ENCODE measurements around the gene IGFALS. TPM values are rescaled to one million over a fixed set of nuclear protein-coding genes. Genes with fewer than 3 reads are reported as not detected.
"Not testable (repeated sequence)": the region's sequence is repeated elsewhere in the genome, so short reads cannot be mapped to it uniquely, and the experiment has no call there.

Gene IGFALS
- total RNA-seq, 2 donors from 2014 or later, result 0.10 TPM; not detected in 1

DNA sequence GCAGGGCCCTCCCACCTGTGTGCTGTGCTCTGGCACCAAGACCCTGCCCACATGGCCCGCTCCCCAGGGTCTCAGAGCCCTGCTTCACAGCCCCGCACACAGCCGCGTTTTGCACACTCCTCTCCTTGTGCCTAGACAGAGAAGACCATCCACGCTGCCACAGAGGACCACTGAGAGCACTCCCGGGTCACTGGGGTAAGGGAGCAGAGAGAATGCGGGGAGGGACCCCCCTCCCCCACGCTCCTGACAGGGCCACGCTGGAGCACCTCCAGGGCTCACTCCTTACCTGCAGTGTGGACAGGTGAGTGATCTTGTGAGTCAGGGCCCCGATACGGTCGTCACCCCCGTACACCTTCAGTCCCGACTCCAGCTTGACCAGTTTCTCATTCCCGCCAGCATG is 26.1 kb upstream of the IGFALS start:
- intact Hi-C loops (cut with DNase I), result loop anchor here in 1 of 2 donors (10.0 kb wide), 1 partner anchor 1765 kb away; no protein-coding TSS in a partner anchor
- DNase-seq (ENCODE audit: low spot score), result peak; percentile 74

DNA sequence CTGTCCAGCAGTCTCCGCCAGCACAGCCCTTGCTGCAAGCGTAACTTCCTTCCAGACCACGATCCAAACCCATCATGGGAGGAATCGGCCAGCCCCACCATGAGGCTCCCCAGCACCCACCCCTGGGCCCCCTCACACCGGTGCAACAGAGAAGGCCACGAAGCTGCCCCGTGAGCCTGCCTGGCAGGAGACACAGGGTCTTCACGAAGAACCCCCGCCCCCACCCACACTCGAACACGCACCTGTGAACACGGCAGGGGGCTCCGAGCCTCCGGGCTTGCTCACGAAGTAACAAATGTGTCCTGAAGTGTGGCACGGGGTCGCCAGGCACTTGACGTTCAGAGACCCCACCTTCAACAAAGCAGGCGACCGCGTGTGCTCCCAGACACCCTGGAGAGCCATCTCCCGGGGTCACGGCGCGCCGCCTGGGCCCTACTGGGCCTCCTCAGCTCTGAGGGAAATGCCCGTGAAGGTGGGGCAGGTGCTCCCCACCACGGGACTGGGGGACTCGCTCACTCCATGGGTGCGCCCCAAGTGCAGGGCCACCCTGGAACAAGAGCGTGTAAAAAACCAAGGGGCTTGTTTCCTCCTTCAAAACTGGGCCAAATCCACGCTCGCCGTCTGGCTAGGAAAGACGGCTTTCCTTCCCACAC is 25.5 kb upstream of the IGFALS start:
- intact Hi-C loops (cut with DNase I), result no loop called here
- DNase-seq (ENCODE audit: low spot score), result peak; percentile 60

DNA sequence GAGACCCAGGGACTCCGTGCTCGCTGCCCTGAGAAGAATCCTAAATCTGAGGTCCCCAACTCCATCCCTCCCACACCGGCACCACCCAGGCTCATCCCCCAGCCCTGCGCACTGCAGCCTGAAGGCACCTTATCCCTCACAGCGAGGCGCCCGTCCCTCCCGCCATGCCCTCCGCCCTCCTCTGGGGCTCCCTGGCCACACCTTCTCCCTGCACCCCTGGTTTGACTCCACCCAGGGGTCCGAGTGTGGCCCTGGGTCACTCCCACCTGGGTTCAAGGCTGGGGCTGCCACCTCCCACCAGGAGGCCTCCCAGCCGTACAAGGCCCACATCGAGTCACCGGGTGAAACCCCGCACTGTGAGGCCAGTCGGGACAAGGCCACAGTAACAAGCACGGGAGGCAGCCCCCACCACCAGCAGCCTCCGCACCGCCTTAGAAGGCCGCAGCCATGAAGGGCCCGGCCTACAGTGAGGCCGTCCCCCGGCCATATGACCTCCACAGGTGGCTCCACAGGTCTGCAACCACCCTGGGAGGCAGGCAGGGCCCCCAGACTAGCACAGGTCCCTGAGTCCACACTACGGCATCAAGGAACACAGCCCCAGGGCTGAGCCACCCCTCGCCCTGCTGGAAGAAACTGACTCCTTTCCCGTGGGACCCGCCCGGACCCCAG is 24.8 kb upstream of the IGFALS start:
- intact Hi-C loops (cut with DNase I), result no loop called here
- DNase-seq (ENCODE audit: low spot score), result peak; percentile 66

DNA sequence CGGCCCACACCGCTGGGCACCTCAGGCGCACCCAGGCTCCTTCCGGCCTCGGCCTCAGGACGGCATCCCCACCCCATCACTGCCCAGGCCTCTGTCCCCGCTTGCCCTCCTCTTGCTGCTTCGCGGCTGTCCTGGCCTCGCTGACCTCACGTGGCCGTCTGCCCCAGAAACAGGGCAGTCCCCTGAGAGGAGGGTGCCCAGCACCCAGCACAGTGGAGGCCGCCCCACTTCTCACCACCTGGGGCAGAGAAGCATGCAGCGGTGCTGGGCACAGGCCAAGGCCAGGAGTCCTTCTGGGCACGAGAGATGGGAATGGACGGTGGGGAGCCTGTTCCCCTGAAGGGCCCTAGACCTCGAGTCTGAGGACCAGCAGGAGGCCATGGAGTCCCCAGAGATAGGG is 24.2 kb upstream of the IGFALS start:
- intact Hi-C loops (cut with DNase I), result loop anchor here in 1 of 2 donors (2.0 kb wide), 1 partner anchor 419 kb away; the partner anchor contains the start of gene DNASE1L2

DNA sequence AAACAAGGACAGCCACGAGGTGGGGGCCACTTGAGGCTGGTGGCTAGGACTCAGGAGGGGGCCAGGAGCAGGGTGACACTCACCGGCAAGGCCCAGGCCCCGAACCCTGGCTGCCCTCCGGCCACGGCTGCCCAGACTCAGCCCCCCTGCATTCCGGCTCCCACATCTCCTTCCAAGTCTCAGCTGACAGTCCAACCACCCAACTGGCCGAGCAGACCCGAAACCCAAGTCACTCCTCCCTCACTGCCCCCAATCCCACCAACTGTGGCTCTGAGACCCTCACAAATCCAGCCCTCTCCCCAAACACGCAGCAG is 23.7 kb upstream of the IGFALS start:
- intact Hi-C loops (cut with DNase I), result loop anchor here in 1 of 2 donors (2.0 kb wide), 1 partner anchor 420 kb away; the partner anchor contains the start of gene DNASE1L2
- peak; percentile 64 for DNase-seq (ENCODE audit: low spot score)

More for the DNA sequence above, 24.2 kb upstream of the IGFALS start:
- peak; percentile 72 for DNase-seq (ENCODE audit: low spot score)

DNA sequence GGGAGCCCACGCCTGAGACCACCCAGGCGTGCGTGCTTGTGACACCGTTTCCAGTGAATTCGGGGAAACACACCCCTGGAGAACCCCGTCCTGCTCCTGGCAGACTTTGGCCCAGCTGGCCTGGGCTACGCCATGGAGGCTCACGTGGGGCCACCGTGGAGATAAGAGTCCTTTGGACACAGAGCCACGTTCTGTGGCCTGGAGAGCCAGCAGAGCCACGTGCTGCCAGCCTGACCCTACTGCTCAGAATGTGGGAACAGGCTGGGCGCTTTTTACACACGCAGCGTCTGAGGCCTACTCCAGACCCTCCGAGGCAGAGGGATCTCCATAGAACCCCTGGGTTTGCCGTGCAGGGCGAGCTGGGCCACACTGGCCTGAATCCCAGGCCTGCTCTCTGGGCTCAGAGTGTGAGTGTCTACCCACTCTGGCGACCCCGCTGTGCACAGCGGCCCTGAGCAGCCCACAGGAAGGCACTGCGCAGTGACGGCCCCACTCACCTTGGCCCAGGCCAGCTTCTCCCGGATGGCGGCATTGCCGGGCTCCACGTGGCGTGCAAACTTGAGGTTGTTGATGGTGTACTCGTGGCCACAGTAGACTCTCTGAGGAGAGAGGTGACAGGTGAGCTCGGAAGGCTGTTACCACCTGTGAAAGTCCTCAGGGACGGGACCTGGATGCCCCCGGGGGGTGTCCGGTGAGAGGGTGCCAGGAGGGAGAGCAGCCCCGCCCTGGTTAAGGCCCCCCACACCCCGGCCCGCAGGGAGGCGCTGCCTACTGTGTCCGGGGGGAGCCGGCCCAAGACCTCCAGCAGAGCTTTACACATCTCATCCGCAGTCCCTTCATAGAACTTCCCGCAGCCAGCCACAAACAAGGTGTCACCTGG is 23.1 kb upstream of the IGFALS start:
- peak; percentile 73 for DNase-seq (ENCODE audit: low spot score)
- intact Hi-C loops (cut with DNase I), result loop anchor here in 1 of 2 donors (2.0 kb wide), 1 partner anchor 420 kb away; the partner anchor contains the start of gene DNASE1L2

DNA sequence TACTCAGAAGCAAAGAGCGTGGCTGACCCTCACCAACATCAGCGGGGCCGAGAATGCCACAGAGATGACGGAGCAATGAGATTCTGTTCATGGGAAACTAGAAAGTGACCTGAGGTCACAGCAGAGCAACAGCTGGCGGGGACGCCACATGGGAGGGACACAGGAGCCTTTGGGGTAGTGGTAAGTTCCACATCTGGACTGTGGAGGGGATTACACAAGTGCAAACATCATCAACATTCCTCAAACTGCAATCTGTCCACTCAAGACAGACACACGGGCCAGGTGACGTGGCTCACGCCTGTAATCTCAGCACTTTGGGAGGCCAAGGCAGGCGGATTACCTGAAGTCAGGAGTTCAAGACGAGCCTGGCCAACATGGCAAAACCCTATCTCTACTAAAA is 22.0 kb upstream of the IGFALS start:
- no peak for DNase-seq (ENCODE audit: low spot score)
- intact Hi-C loops (cut with DNase I), result no loop called here

DNA sequence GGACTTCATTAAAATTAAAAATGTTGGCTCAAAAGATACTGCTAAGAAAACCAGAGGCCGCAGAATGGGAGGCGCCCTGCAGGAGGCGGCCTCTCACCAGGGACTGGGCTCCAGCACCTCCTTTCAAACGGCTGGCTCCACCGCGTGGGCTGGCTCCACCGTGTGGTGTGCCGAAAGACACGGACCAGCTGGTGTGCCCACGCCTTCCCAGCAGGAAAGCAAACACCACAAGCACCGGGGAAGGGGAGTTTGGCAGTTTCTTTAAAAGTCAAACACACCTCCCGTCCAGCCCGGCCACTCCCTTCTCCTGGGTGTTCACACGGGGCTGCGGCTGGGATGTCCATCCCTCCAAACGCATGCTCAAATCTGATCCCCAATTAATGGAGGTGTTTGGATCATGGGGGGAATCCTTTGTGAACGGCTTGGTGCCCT is 19.2 kb upstream of the IGFALS start:
- intact Hi-C loops (cut with DNase I), result loop anchor here in 1 of 2 donors (5.0 kb wide), 1 partner anchor 50 kb away; no protein-coding TSS in a partner anchor
- peak; percentile 79 for DNase-seq (ENCODE audit: low spot score)

DNA sequence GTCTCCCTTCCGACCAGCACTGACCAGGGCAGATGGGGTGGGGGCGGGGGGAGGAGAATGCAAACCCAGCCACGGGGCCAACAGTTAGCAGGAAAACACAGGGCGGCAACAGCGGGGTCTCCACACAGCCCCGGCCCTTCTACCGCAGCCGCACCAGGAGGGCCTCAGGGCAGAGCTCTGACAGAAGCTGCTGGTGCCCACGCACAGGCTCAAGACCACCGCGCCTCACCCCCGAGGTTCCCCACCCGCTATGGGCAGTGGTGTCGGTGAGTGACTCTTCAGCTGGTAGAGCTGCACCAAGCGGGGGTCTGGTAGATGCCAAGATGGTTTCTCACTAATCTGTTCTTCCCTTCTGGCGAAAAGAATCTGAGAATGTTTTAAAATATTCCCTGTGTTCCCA is 17.0 kb upstream of the IGFALS start:
- no peak for DNase-seq (ENCODE audit: low spot score)

DNA sequence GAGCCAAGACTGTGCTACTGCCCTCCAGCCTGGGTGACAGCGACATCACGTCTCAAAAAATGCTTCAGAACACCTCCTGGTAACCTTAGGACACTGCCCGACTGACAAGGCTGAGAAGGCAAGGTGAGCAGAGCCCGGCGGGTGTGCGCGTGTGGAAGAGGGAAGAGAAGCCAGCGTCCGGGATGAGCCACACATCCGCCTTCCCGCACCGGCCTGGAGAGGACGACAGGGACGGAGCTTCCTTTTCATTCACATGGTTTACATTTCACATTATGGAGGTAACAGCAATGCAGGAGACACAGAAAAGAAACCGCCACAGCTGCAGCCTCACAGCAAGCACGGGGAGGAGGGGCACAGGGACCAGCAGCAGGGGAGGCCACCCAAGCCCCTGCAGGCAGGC is 16.6 kb upstream of the IGFALS start:
- intact Hi-C loops (cut with DNase I), result loop anchor here in 1 of 2 donors (5.0 kb wide), 1 partner anchor 48 kb away; no protein-coding TSS in a partner anchor
- DNase-seq (ENCODE audit: low spot score), result no peak

More for the DNA sequence above, 17.0 kb upstream of the IGFALS start:
- intact Hi-C loops (cut with DNase I), result loop anchor here in 1 of 2 donors (5.0 kb wide), 1 partner anchor 48 kb away; no protein-coding TSS in a partner anchor

DNA sequence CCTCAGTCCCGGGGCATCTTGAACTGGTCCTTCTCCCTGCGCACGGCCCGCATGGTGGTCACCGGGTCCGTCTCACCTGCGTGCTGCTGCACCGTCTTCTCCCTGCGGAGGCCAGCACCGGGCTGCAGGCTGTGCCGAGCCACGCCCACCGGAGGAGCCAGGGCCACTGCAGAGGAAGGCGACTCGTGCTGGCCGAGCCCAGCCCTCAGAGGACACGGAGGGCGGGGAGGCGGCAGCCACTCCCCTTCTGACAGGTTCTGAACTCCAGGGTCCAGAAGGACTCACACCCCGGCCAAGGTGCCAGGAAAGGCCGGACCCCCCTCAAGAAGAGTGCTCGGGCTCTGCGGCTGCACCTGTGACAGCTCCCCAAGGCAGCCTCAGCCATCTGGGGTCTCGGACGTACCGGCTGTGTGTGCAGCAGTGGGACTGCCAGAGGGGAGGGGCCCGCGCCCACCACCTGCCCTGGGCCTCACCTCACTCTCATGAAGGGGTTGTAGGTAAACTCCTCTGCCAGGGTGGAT is 15.8 kb upstream of the IGFALS start:
- intact Hi-C loops (cut with DNase I), result no loop called here
- DNase-seq (ENCODE audit: low spot score), result no peak

DNA sequence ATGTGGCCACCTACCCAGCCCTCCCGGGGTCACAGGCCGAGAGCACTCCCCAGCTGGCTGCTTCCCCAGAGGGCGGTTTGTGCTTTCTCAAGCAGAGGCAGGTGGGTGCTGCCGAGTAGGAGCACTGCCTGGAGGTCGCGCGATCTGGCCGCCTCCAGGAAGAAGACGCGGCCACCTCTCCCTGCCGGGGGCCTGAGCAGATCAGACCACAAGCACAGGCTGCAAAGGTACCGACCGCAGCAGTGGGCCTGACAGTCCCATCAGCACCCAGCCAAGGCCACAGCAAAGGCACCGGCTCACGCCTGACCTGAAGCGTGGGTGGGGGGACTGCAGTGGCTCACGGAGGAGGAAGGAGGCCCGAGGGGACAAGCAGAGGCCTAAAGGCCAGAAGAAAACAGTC is 15.2 kb upstream of the IGFALS start:
- intact Hi-C loops (cut with DNase I), result no loop called here
- no peak for DNase-seq (ENCODE audit: low spot score)

DNA sequence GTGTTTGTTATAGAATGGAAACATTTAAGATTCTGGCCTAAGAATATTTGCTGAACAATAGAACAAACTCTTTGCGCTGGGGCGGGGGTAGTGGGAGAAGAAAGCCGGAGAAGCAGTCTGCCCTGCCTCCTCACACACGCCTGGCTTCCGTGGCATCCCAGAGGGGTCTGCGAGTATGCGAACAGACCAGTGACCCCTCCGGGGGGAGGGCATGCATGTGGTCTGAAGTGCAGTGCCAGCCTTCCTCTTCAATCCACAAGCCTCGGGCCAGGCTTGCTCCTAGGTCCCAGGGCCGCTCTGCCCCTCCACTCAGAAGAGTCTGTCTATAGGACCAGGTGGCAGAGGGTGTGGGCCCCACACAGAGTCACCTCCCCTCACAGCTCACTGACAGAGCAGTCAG is 14.1 kb upstream of the IGFALS start:
- intact Hi-C loops (cut with DNase I), result no loop called here

DNA sequence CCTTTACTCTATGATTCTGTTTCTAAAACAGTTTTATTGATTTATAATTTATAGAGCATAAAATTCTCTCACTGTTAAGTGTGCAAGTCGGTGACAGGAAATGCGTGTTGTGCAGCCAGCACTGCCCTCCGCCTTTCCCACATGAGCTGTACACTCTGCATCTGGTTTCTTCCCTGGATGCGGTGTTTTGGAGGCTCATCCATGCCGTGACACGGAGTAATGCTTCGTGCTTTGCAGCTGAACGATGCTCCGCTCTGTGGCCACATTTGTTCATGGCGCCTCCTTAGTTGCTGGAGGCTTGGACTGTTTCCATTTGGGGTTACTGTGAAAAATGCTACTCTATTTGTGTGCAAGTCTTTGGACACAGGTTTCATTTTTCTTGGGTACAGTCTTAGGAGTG is 7.2 kb upstream of the IGFALS start:
- no peak for DNase-seq (ENCODE audit: low spot score)
- intact Hi-C loops (cut with DNase I), result no loop called here

More for the DNA sequence above, 14.1 kb upstream of the IGFALS start:
- DNase-seq (ENCODE audit: low spot score), result no peak

DNA sequence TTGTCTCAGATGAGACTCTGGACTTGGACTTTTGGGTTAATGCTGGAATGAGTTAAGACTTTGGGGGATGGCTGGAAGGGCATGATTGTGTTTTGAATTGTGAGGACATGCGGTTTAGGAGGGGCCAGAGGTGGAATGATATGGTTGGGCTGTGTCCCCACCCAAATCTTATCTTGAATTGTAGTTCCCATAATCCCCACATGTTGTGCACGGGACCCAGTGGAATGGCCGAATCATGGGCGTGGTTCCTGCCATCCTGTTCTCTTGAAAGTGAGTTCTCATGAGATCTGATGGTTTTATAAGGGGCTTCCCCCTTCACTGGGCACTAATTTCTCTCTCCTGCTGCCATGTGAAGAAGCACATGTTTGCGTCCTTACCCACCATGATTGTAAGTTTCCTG is 5.8 kb upstream of the IGFALS start:
- DNase-seq (ENCODE audit: low spot score); intact Hi-C loops (cut with DNase I): not testable (repeated sequence)

DNA sequence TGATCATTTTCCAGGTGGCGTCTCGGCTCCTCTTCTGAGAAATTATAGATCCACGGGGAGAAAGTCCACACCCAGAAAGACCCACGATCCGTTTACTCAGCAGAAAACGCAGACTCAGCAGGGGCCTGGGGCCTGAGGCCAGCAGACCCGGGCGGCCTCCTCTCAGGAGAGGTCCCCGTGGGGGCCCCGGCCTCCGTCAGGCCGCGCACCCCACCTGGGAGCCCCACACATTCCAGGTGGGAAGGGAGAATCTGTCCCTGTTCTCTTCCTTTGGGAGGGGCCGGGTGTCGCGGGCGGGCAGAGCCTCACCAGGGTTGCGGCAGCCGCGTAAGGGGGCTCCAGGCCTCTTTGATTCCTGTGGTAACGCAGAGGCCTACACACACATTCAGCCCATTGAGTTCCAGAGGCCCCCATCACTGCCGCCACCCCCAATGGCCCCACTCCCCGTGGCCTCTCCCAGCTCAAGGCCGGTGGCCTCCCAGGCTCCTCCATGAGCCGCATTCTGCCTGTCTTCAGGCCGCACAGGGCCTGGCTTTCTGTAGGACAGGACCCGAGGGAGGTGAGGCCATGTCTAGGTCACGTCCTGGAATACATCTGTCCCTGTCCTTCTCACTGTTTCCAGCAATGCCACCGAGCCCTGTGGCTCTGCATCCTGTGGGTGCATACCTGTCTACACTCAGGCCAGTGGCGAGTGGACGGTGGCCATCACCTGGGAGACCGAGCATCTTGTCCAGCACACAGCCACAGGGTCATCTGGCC is 1.6 kb upstream of the IGFALS start:
- intact Hi-C loops (cut with DNase I), result no loop called here
- DNase-seq (ENCODE audit: low spot score), result no peak

DNA sequence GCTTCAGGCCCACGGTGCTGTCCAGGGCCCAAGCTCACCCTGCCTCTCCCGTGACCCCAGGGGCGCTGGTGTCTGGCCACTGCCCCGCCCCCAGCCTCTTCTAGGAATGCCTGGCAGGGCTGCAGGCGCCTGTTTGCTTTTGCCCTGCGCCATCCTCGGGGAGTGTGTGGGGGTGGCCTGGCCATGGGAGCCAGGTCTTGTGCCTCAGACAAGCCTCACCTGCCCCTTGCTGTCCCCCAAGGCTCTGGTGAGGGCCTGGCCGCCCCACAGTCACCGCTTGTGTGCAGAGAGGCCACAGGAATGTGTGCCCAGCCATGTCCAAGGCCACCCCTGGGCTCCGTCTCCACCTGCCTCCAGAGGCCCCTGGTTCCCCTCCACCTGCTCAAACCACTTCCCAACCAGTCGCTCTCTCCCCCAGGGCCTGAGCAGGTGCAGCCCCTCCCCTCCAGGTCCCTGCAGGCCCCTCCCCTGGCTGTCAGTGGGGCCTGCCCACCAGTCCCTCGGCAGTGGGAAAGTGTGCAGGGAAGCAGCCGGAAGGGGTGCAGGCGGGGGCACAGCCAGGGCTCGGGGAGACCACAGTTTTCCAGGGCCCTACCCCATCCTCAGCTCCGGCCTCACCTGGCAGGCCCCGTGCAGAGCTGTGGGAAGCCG is 841 bp upstream of the IGFALS start:
- intact Hi-C loops (cut with DNase I), result no loop called here
- no peak for DNase-seq (ENCODE audit: low spot score)
